ENCODE data around the gene HAPLN3.

HAPLN3 gene

DNA sequence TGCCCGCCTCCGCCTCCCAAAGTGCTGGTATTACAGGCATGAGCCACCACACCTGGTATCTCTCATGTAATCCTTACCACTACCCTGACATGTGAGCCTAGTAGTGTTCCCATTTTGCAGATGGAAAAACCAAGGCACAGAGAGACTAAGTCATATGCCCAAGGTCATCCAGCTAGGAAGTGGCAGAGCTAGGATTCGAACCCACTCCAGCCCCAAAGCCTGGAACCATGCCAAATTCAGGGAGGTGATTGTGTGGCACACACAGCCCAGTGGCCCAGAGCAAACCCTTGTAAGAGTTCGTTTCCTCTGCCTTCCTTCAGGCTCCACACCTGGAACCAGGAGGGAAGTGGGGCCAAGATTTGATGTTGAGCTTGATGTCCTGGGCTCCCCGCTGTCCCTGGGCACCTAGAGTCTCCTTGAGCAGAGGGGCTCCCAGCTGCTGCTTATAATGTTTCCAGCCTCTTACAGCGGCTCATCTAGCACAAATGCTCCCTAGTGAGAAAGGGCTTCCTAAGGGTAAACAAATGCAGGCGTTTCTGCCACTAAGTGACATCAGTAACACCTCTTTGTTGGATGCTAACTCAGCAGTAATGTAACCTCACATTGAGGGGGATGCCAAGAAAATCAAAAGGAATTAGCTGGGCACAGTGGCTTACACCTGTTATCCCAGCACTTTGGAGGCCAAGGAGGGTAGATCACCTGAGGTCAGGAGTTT lies 3.6 kb downstream of the HAPLN3 start:
- no peak for DNase-seq

DNA sequence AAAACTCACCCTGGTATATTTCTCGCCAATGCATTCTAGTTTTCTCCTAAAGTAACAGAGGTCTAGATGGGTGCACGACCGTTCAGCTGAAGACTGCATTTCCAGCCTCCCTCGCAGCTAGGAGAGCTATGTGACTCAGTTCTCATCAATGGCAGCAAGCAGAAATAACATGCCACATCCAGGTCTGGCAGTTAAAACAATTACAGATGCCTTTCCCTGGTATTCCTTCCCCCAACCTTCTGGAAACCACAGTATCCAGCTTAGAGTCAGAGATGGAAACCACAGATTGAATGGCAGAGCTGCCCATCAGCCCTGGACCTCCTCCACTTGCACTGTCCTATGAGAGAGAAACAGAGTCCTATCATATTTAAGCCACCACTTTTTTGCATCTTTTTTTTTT lies 4.8 kb downstream of the HAPLN3 start:
- no peak for DNase-seq

DNA sequence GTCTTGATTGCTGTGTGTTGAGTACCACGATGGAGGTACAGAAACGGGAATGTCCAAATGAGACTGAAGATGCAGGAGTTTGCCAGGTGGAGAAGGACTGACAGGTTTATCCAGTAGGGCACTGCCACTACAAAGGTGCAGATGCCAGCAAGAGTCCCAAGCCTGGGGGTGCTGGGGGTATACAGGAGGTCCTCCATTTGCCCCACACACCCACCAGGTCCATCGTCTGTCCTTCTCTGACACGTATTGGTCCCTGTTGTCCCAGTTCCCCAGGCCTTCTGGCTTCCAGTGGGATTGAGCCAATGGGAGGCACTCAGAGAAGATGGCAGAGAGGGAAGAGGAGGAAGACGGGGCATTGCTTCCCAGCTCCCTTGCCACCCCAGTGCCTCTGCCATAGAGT lies 6.6 kb downstream of the HAPLN3 start:
- DNase-seq: no peak

DNA sequence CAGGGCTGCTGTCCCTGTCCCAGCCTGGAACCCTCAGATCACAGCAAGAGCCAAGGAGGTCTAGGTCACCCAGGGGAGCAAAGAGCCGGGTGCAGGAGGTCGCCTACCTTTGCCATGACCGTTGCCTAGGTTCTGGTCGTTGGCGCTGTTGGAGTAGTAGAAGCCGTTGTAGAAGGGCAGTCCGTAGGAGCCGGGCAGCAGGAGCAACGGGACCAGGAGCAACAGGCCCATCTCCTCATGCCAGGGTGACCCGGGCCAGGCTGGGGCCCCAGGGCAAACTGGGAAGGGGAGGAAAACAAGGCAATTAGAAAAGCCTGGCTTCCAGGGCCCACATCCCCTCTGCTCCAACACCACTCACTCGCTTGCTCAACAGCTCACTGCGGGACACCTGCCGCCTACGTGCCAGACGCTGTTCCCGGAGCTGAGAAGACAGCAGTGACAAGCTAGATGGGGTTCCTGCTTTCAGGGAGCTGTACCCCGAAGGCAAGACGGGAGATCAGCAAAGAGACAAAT lies 8.2 kb downstream of the HAPLN3 start:
- DNase-seq: no peak

DNA sequence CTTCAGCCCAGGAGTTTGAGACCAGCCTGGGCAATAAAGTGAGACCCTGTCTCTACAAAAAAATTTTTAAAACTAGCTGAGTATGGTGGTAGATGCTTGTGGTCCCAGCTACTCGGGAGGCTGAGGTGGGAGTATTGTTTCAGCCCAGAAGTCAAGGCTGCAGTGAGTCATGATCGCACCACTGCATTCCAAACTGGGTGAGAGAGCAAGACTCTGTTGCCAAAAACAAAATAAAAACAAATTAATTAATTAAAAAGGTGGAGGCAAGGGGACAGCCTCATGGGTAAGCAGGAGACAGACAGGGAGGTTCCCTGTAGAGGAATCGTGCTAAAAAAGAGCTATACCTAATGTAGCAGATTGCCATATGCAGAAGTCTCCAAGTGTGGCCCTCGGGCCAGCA lies 12.6 kb downstream of the HAPLN3 start:
- DNase-seq: no peak

DNA sequence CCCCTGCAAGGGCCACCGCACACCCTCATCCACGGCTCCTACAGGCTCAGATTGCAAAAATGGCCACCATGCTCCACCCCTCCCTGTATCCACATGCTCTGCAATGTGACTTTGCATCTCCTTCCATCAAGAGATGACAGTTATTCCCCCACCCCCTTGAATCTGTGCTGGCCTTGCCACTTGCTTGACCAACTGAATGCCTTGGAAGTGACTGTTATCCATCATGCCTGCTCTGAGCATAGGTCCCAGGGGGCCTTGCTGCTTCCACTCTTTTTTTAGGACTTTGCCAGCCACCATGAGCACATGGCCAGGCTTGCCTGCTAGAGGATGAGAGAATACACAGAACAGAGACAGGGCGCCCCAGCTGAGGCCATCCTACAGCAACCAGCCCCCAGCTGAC lies 13.6 kb downstream of the HAPLN3 start:
- DNase-seq: no peak

DNA sequence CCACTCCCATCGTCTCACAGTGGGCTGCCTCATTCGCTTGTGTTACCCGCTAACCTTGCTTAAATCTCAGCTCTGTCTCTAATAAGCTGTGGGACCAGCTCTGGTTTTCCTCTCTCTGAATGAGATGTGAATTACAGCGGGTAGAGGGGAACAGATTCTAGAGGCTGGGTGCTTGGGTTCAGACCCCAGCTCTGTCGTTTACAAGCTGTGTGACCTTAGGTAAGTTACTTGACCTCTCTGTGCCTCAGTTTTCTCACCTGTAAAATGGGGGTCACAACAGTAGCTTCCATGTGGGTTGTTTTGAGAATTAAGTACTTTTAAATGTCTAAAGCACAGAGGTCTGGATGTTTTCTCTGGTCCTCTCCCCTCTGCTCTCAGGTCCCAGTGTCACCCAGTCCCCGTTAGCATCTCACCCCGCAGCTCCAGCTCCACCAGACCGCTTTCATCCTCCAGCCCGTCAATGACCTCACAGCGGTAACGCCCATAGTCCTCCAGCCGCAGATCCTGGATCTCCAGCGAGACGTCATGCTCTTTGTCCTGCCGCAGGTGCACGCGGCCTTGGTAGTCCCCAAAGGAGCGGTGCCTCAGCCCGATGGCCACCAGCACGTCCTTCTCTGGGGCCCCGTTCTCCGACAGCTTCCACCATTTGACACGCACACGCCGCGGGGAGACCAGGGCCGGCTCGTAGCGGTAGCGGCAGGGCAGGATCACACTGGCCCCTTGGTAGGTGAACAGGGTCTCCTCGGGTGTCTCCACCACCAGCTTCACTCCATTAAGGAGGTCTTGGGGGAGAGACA lies 14.2 kb downstream of the HAPLN3 start:
- no peak for DNase-seq

DNA sequence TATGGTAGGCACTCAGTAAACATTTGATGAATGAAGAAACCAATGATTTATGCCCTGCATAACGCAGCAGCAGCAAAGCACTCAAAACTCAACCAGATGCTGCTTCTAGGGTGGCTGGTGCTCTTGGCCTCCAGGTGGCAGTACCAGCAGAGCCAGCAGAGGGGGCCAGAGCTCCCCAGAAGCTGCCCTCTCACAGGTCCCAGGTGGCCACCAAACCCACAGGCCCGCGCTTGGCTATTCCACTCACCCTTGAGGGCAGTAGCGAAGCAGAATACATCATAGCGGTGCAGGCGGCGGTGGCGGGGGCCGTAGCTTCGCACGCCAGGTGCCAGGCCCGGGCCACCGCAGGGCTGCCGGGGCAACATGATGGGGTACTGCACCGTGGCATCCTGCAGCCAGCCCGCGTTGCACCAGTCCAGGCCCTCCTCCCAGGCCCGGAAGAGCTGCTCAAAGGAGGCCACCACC lies 16.6 kb downstream of the HAPLN3 start:
- peak in 1 of 2 experiments; percentile 31 for DNase-seq

DNA sequence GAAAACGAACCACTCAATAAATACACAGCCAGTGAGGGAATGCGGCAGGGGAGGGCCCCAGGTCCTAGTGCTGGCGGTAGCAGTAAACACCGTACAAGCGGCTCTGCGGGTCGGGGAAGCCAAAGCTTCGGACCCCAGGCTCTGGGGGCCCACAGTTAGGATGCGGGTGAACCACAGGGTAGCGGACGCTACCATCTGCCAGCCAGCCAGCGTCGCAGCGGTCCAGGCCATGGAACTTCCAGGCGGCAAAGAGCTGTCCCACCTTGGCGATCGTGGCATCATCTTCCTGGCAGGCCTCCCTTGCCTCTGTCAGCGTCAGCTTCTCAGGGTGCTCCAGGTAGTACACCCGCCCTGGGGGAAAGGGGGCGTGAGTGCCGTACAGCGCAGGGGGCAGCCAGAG lies 17.4 kb downstream of the HAPLN3 start:
- DNase-seq: no peak

DNA sequence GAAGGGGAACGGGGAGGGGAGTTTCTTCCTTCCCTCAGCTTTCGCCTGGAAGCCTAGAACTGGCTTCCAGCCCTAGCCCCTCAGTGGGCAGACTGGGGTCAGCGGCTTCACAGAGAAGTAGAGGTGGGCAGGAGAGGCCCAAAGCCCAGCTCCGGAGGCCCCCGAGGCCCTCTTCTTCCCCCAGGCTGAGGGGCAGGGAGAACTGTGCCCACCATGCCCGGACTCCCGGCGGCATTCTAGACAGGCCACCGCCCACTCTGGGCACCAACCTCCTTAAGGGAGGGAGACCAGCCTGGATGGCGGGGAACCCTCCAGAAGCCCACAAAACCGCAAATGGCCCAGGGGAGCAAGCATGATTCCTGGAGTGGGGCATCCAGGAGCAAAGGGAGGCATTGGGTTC lies 17.9 kb downstream of the HAPLN3 start:
- no peak for DNase-seq

DNA sequence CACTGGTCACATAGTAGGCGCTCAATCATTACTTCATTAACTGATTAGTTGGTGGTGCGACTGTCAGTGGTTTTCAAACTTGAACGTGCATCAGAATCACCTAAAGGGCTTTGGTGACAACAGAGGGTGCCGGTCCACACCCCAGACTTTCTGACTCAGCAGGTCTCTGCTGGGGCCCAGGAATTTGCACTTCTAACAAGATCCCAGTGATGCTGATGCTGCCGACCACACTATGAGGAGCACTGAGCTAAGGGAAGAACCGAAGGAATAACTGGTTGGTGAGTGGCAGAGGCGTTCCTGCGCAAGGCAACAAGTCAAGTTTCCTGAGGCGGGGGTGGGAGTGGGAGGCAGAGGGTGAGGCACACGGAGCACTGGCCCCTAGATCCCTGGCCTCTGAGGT lies 18.8 kb downstream of the HAPLN3 start:
- no peak for DNase-seq

DNA sequence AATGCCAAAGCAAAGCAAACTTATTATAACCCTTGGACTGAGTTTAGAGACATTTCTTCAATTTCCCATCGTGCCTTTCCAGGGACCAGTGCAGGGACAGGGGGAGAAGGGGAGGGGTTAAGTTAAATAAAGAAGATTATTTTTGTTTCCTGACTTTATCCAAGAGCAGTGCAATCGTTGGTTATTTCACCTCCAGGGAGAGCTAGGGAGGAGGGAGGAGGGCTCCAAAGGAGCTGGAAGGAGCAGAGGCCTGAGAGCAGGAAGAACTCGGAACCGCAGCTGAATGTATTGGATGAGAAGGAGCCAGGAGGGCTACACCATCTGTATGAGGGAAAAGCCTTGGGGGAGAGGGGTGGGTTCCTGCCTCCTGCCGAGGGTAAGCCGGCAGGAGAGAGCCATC lies 20.7 kb downstream of the HAPLN3 start:
- DNase-seq: no peak

DNA sequence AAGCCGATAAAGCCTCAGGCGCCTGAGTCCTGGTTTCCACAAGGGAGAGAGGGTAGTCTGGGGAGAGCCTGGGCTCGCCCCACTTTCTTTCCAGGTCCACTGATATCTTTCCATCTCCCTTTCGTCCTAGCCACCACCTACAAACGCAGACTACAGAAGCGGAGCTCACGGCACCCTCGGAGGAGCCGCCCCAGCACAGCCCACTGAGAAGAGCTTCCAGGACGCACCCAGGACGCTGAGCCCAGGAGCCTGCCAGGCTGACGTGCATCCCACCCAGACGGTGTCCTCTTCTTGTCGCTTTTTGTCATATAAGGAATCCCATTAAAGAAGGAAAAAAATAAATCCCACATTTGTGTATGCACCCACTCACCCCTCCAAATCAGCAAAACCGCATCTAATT lies 21.1 kb downstream of the HAPLN3 start:
- DNase-seq: no peak

DNA sequence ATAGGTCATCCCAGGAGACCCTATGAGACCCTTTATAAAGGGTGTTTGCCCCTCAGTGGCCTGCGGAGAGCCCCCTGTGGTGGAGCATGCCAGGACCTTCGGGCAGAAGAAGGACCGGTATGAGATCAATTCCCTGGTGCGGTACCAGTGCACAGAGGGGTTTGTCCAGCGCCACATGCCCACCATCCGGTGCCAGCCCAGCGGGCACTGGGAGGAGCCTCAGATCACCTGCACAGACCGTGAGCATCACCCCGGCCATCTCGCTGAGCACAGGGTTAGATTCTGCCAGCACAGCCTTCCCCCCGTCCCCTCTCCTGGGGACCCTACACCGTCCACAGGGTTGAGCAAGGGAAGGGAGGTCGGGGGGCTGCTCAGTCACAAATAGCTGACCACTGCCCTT lies 21.6 kb downstream of the HAPLN3 start:
- DNase-seq: no peak

DNA sequence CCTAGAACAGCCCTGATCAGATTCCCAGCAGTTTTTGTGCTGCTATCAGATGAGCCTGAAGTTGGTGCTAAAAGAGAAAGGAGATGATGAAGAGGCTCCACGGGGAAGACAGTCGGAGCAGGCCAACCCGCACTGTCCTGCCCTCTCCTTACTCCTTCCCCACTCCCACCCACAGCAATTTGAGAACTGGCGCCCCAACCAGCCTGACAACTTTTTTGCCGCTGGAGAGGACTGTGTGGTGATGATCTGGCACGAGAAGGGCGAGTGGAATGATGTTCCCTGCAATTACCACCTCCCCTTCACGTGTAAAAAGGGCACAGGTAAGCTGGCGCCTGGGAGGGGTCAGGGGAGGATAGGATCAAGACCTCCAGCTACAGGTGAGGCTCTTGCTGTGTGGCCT lies 22.6 kb downstream of the HAPLN3 start:
- no peak for DNase-seq

DNA sequence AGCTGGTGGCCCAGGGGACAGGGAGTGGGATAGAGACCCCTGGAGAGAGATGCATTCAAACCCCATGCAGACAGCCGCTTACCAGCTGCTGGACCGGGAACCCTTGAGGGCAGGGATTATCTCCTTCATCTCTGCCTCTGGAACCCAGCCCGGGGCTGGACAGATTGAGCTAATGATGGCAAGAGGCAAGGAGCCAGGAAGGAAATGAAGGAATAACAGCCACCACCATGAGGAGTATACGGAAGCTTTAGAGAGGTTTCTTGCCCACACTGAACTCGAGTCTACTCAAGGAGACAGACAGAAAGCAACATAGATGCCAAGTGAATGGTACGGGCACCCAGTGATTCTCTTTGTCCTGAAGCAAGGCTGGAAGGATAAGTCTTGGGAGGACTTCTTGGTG lies 23.2 kb downstream of the HAPLN3 start:
- no peak for DNase-seq

DNA sequence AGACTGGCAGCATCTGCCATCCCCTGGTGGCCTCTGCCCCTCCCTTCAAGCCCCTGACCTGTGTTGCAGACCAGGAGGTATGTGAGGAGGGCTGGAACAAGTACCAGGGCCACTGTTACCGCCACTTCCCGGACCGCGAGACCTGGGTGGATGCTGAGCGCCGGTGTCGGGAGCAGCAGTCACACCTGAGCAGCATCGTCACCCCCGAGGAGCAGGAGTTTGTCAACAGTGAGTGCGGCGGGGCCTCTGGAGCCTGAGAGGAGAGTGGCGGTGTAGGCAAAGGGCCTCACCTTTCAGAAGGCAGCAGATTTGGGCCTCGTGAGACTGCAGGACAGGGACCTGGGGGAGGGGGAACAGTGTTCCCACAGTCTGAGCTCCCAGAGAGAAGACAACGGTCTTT lies 24.0 kb downstream of the HAPLN3 start:
- no peak for DNase-seq

DNA sequence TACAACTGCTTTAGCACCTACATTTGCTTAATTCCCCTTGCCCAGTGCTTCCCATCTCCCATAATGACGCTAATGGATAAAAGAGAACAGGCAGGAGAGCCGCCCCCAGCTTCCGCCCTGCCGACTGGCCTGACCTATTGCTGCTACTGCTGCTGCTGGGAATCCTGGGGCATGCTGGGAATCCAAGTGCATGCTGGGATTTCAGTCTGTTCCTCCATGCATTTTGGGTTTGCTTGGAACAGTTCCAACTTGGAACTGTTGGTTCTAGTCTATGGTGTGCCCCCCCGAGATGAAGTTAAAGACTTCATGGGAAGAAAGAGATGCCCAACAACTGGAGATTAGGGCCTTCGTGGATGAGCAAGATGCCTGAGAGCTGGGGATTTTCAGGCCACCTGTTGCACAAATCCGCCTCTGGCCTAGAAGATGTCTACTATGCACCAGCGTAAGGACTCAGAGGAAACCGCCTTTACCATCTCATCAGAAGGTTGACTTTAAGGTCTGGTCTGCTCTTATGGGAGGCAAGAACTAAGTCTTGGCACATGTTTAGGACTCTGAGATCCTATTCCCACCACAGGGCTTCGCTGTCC lies 29.0 kb downstream of the HAPLN3 start:
- no peak for DNase-seq

DNA sequence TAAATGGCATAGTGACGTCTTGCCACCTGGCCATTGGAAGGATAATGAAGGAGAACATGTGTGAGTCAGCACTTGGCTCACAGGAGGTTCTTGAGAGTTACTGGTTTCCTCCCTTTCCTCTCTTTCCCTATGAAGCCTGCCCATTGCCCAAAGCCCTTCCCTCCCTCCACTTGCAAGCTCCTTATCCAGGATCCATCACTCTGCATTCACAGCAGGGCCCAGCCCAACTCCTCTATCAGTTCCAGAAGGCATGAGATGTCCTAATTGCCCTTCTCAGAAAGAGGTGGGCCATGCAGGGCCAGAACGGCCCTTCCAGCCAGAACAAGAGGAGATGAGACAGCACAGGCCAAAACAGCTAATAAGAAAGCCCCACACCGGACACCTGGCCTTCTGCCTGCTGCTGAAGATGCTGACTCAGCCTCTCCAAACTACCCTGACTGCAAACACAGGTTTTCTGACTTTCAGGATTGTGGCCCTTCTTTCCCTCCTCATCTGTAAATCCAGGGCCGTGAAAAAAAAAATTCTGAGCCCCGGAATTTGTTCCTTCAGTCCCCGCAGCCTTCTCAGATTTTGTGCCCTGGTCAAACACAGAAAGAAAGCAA lies 29.7 kb downstream of the HAPLN3 start:
- no peak for DNase-seq

DNA sequence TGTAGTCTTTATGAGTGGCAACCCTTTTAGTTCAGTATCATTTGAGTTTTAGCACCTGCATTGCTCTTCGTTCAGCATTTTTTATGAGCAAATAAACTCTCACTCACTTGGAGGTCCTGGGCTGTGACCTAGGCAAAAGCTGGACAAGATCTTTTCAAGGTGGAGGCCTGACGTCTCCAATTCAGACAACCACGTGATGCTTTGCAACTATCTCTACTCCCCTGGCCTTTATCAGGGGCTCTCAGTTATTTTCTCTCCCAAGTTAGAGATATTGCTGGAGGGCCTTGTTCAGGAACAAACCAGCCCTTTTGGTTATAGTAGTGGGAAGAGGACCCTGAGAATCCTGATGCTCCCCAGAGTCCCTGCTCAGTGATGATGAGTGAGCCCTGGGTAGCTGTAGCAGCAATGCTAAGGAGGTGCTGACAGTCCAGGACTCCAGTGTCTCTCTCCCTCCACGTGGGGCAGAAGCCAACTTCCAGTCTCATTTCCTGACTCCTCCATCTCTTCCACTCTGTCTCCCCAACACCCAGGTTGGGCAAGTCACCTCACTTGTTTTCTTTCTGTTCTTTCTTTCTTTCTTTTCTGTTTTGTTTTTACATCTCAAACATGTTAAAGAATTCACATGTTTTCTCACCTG lies 30.4 kb downstream of the HAPLN3 start:
- DNase-seq: no peak

DNA sequence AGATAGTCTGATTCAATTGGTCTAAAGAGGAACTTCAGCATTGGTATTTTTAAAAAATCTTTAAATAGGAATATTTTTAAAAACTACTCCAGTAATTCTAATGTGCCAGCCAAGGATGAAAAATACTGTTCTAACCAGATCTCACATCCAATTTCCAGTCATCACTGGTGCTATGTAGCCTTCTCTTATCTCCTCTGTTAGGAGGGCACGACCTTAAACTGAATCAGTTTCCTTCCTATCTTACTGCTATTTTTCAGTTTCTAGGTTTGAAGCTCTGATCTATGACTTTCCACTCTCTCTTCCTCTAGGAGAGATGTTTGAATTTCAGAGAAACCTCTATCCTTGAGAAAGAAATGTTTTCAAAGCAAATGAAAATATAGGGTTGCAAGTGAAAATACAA lies 31.9 kb downstream of the HAPLN3 start:
- no peak for DNase-seq

DNA sequence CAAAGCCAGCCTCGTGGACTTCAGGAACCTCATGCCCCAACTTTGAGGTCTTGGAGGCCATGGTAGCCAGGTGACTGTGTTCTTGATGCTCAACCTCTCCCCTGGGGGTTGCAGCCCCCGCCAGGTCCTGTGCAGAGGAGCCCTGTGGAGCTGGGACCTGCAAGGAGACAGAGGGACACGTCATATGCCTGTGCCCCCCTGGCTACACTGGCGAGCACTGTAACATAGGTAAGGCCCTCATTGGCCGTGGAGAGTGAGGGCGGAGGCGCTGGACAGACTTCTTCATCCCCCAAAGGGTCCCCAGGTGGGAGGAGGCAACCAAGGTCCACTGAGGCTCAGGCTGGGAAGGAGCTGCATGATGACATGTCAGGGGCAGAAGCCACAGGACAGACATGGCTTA lies 35.1 kb downstream of the HAPLN3 start:
- no peak for DNase-seq

DNA sequence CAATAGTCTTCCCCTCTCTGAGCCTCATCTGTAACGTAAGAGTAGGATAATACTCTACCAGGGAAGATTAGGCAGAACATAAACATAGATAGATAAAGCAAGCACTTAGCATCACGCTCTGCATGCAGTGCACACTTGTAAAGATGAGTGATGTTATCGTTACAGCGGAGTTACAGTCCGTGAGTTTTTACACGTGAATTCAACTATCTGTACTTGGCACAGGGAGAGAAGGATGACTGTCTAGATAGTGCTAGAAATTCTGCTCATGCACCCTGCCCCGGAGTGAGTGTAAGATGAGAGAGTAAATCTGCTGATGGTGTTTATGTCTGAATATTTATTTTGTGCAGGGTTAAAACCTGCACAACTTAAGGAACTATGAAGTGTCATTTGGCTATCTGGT lies 35.8 kb downstream of the HAPLN3 start:
- DNase-seq: no peak

Measured in stimulated activated CD4-positive, alpha-beta T cell treated with anti-CD3 and anti-CD28 coated beads, Interleukin-4, amount 100 ng/mL, for 4 hours (primary cell).